H9 (cell line): ENCODE results near the gene PRKCB. TPM values are rescaled to one million over a fixed set of nuclear protein-coding genes. Genes with fewer than 3 reads are reported as not detected.

Experiments used
- DNase-seq: peaks from one replicate; pipeline ENCODE4 v3.0.0-alpha.2; 2017
- H2AFZ ChIP-seq: one replicate; pipeline ENCODE4 v1.6.1; 2013; ENCODE audit warnings: mild to moderate bottlenecking, low read length, control low read depth, moderate library complexity
- H2AK5ac ChIP-seq: 2 replicates; pipeline ENCODE4 v1.6.1; 2013; ENCODE audit warnings: low read length, control low read depth, mixed read lengths; ENCODE audit not compliant: insufficient read length
- H2BK120ac ChIP-seq: one replicate; pipeline ENCODE4 v1.6.1; 2013; ENCODE audit warnings: low read depth, mild to moderate bottlenecking, low read length, control low read depth, inconsistent platforms; ENCODE audit not compliant: poor library complexity, severe bottlenecking
- H2BK12ac ChIP-seq: 2 replicates; pipeline ENCODE4 v1.6.1; 2013; ENCODE audit warnings: low read length, control low read depth, mixed read lengths, low read depth; ENCODE audit not compliant: insufficient read length
- H2BK15ac ChIP-seq: 2 replicates; pipeline ENCODE4 v1.6.1; 2013; ENCODE audit warnings: low read depth, low read length, control low read depth
- H2BK20ac ChIP-seq: one replicate; pipeline ENCODE4 v1.6.1; 2013; ENCODE audit warnings: low read depth, mild to moderate bottlenecking, low read length, control low read depth, inconsistent platforms; ENCODE audit not compliant: poor library complexity, severe bottlenecking
- H2BK5ac ChIP-seq: 2 replicates; pipeline ENCODE4 v1.6.1; 2013; ENCODE audit warnings: low read length, control low read depth, mixed read lengths; ENCODE audit not compliant: insufficient read length
- H3K14ac ChIP-seq: 2 replicates; pipeline ENCODE4 v1.6.1; 2013; ENCODE audit warnings: low read length, control low read depth; ENCODE audit not compliant: insufficient read depth
- H3K18ac ChIP-seq: 2 replicates; pipeline ENCODE4 v1.6.1; 2013; ENCODE audit warnings: low read depth, mild to moderate bottlenecking, mixed read lengths, low read length, control low read depth; ENCODE audit not compliant: insufficient read length
- H3K23ac ChIP-seq: 2 replicates; pipeline ENCODE4 v1.6.1; 2013; ENCODE audit warnings: low read length, control low read depth, mixed read lengths, low read depth; ENCODE audit not compliant: insufficient read length
- H3K23me2 ChIP-seq: 2 replicates; pipeline ENCODE4 v1.6.1; 2013; ENCODE audit warnings: low read depth, mild to moderate bottlenecking, mixed read lengths, low read length, control low read depth; ENCODE audit not compliant: insufficient read length, poor library complexity, severe bottlenecking
- H3K27ac ChIP-seq: 2 replicates; pipeline ENCODE4 v1.5.1; 2013; ENCODE audit warnings: low read length, control low read depth, mixed read lengths, low read depth; ENCODE audit not compliant: insufficient read length
- H3K27me3 ChIP-seq: 2 replicates; pipeline ENCODE4 v1.6.1; 2013; ENCODE audit warnings: low read length, control low read depth, inconsistent platforms; ENCODE audit not compliant: insufficient read depth
- H3K4ac ChIP-seq: 2 replicates; pipeline ENCODE4 v1.6.1; 2013; ENCODE audit warnings: low read depth, mild to moderate bottlenecking, control low read depth, inconsistent platforms, low read length, moderate library complexity
- H3K4me1 ChIP-seq: 2 replicates; pipeline ENCODE4 v1.6.1; 2013; ENCODE audit warnings: low read length, control low read depth, inconsistent platforms; ENCODE audit not compliant: insufficient read depth
- H3K4me2 ChIP-seq: 2 replicates; pipeline ENCODE4 v1.6.1; 2013; ENCODE audit warnings: low read length, control low read depth, mixed read lengths; ENCODE audit not compliant: insufficient read length, insufficient read depth
- H3K56ac ChIP-seq: 2 replicates; pipeline ENCODE4 v1.6.1; 2013; ENCODE audit warnings: low read depth, mild to moderate bottlenecking, mixed read lengths, low read length, control low read depth; ENCODE audit not compliant: insufficient read length
- H3K79me1 ChIP-seq: 2 replicates; pipeline ENCODE4 v1.6.1; 2013; ENCODE audit warnings: low read depth, mild to moderate bottlenecking, moderate library complexity, low read length, control low read depth, inconsistent platforms; ENCODE audit not compliant: insufficient read depth, poor library complexity, severe bottlenecking
- H3K79me2 ChIP-seq: 2 replicates; pipeline ENCODE4 v1.6.1; 2013; ENCODE audit warnings: low read length, control low read depth, inconsistent platforms; ENCODE audit not compliant: insufficient read depth
- H3K9ac ChIP-seq: 2 replicates; pipeline ENCODE4 v1.6.1; 2013; ENCODE audit warnings: low read length, control low read depth, mixed read lengths; ENCODE audit not compliant: insufficient read length; ENCODE audit errors: extremely low read depth
- H3K9me3 ChIP-seq: one replicate; pipeline ENCODE4 v1.6.1; 2013; ENCODE audit warnings: low read depth, low read length, inconsistent platforms; ENCODE audit not compliant: control insufficient read depth
- H3T11ph ChIP-seq: one replicate; pipeline ENCODE4 v1.6.1; 2013; ENCODE audit warnings: mild to moderate bottlenecking, low read length, control low read depth, inconsistent platforms
- H4K20me1 ChIP-seq: one replicate; pipeline ENCODE4 v1.6.1; 2013; ENCODE audit not compliant: control insufficient read depth, insufficient read length, insufficient read depth
- H4K5ac ChIP-seq: 2 replicates; pipeline ENCODE4 v1.6.1; 2013; ENCODE audit warnings: low read depth, mild to moderate bottlenecking, mixed read lengths, low read length, control low read depth; ENCODE audit not compliant: insufficient read length
- H4K8ac ChIP-seq: replicated peaks from 2 replicates; pipeline ENCODE4 v1.6.1; 2013; ENCODE audit warnings: low read length, control low read depth, mixed read lengths, low read depth; ENCODE audit not compliant: insufficient read length
- H4K91ac ChIP-seq: 2 replicates; pipeline ENCODE4 v1.6.1; 2013; ENCODE audit warnings: low read depth, mild to moderate bottlenecking, moderate library complexity, mixed read lengths, low read length, control low read depth; ENCODE audit not compliant: insufficient read length
- H3K27ac Mint-ChIP-seq, 3 experiments: 2 replicates in 2 of 3; 3 replicates in 1 of 3; pipeline ENCODE4 v1.8.0; 2020 to 2021; ENCODE audit warnings: mixed read lengths in 3 of 3, mild to moderate bottlenecking in 1 of 3, moderate library complexity in 1 of 3
- H3K27me3 Mint-ChIP-seq: 2 replicates; pipeline ENCODE4 v1.8.0; 2021; ENCODE audit warnings: low read depth, mild to moderate bottlenecking, moderate library complexity, mixed read lengths
- H3K36me3 Mint-ChIP-seq, 3 experiments: 2 replicates in 2 of 3; 3 replicates in 1 of 3; pipeline ENCODE4 v1.8.0; 2020 to 2021; ENCODE audit warnings: low read depth in 3 of 3, mixed read lengths in 3 of 3; ENCODE audit not compliant: insufficient read depth in 1 of 3
- H3K4me1 Mint-ChIP-seq, 2 experiments: 2 replicates each; pipeline ENCODE4 v1.8.0; 2020; ENCODE audit warnings: mixed read lengths in 2 of 2
- H3K4me3 Mint-ChIP-seq, 2 experiments: 2 replicates in 1 of 2; 3 replicates in 1 of 2; pipeline ENCODE4 v1.8.0; 2020 to 2021; ENCODE audit warnings: mild to moderate bottlenecking in 2 of 2, mixed read lengths in 2 of 2, moderate library complexity in 1 of 2
- H3K9me3 Mint-ChIP-seq, 2 experiments: 2 replicates in 1 of 2; 3 replicates in 1 of 2; pipeline ENCODE4 v1.8.0; 2020; ENCODE audit warnings: mild to moderate bottlenecking in 2 of 2, mixed read lengths in 2 of 2, moderate library complexity in 1 of 2
- CTCF ChIP-seq: fragments of 200-600 bp; sonication (generic); conservative IDR thresholded peaks from 3 replicates; pipeline ENCODE4 v1.8.0; 2021; ENCODE audit warnings: antibody characterized with exemption, mild to moderate bottlenecking
- WGBS: extraction: QIAGEN DNeasy Blood & Tissue Kit; methylation state at CpG from one replicate; pipeline ENCODE4 v1.1.7; 2013; ENCODE audit warnings: missing lambda C conversion rate, low lambda C conversion rate, mixed read lengths; ENCODE audit not compliant: insufficient read length; ENCODE audit errors: extremely low coverage; 5-methylcytosine and 5-hydroxymethylcytosine counted together
- total RNA-seq: library from RNA; stranded (reverse); gene quantifications from 2 replicates; pipeline ENCODE4 v1.2.1, GENCODE V29; 2021

The PRKCB gene
- total RNA-seq, 1 experiment from 2014 or later: 7.0 TPM

DNA sequence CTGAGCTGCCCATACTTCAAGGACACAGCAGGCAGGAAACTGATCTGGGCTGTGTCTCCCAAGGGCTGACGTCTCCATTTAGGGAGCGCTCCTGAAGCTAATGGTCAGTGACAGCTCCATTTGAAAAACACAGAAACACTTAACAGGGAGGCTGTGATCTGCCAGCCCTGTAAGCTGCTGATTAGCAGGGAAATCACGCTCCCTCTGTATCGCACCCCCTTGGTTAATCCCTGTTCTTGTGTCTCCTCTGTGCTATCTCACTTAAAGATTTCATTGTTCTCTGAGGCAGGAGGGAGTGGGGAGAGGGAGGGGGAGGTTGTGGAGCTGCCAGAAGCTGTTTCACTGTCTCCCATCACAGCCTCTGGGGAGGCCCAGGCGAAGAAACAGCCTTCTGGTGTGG, 372.9 kb downstream of the PRKCB start:
- Histone ChIP-seq H3K23me2 (no peaks in the 10 kb centered on the region), H2BK15ac (no peak overlapping the region), H3K23ac (no peak overlapping the region), H3K56ac (no peak overlapping the region), H3K18ac (no peak overlapping the region), H2AFZ (no peak overlapping the region), H4K8ac (peak overlapping the region; percentile 92), H3K4ac (no peak overlapping the region), H4K20me1 (no peaks in the 10 kb centered on the region), H2BK120ac (no peak overlapping the region), H4K91ac (no peak overlapping the region), H3K4me2 (no peak overlapping the region), H3K4me1 (peaks cover 5% of the 10 kb centered on the region; the same call in 1 of the 2 replicates), H3K14ac (no peak overlapping the region), H2BK5ac (no peak overlapping the region), H3K79me2 (no peaks in the 10 kb centered on the region), H3K79me1 (no peaks in the 10 kb centered on the region), H2BK12ac (no peak overlapping the region), H4K5ac (no peak overlapping the region), H3T11ph (no peak overlapping the region), H3K9me3 (no peaks in the 10 kb centered on the region), H2BK20ac (no peak overlapping the region), H3K9ac (no peak overlapping the region), H3K27me3 (no peaks in the 10 kb centered on the region), H3K27ac (no peak overlapping the region), H2AK5ac (no peak overlapping the region)
- Mint-ChIP-seq H3K36me3 (no peaks in the 10 kb centered on the region), H3K4me1 (peaks cover 35 to 37% of the 10 kb centered on the region in 2 experiments), H3K4me3 (no peak overlapping the region), H3K9me3 (no peaks in the 10 kb centered on the region), H3K27me3 (no peaks in the 10 kb centered on the region), H3K27ac (peak overlapping the region in 1 of 3 experiments; percentile 69; a peak in 1 of 7 replicates)
- WGBS: no CpG with 5 or more reads among the region's 5 CpGs
- DNase-seq: peak; percentile 55
- TF ChIP-seq CTCF: no peak
